ENCODE measurements around the gene CMIP.
"Not testable (repeated sequence)": the region's sequence is repeated elsewhere in the genome, so short reads cannot be mapped to it uniquely, and the experiment has no call there.

CMIP gene

DNA sequence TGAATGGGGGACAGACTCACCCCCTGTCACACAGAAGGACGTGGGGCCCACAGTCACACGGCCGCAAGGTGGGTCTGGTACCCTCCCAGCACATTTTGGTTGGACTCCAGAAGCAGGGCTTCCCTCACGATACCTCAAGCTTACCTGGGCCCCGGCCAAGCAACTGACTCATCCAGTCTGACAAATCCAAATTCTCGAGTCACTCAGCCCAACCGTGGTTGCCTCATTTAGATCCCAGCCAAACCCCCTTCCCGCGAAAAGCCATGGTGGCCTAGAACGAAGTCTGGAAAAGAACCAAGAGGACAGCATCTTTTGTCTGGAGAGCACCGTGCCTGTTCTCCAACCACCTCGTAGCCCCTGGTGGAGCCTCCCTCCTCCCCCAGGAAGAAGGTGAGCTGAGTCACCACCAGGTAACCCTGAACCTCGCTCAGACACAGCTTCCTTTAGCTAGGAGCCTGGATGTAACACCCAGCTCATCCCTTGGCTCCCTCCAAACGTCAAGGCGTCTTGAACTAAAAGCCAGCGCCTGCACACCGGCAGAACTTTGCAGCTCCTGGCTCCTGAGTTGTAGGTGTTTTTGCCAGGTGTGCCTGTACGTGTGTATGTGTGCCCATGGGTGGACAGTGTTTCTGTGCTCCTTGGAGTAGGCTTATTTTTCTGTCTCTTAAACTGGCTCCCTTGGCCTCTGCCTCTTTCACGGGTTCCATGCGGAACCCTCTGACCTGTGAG is 78.9 kb downstream of the CMIP start:
- Histone ChIP-seq H3K27me3 (ENCODE audit: low read length) (no peaks in the 10 kb centered on the region), H2AFZ (ENCODE audit: low read depth, low read length, severe bottlenecking) (no peak overlapping the region), H3K9me2 (replicated peaks; ENCODE audit: insufficient read depth, low read length) (no peaks in the 10 kb centered on the region), H3K4me3 (ENCODE audit: insufficient read depth, low read length, poor library complexity, severe bottlenecking) (no peak overlapping the region), H3K4me2 (ENCODE audit: low read depth, low read length, poor library complexity, severe bottlenecking) (no peak overlapping the region), H3F3A (ENCODE audit: insufficient read depth) (no peaks in the 10 kb centered on the region), H4K20me1 (ENCODE audit: low read depth, low read length) (peaks cover 4% of the 10 kb centered on the region; the same call in 1 of the 2 replicates), H3K9ac (ENCODE audit: low read length) (no peak overlapping the region), H3K9me3 (ENCODE audit: insufficient read depth, low read length) (no peaks in the 10 kb centered on the region), H3K36me3 (ENCODE audit: low read length) (no peaks in the 10 kb centered on the region), H3K79me2 (ENCODE audit: insufficient read depth, low read length) (peaks cover 13% of the 10 kb centered on the region; the same call in 1 of the 2 replicates), H3K27ac (ENCODE audit: low read depth, low read length) (no peak overlapping the region)
- no peak for TF ChIP-seq EZH2phosphoT487 (conservative IDR thresholded peaks at IDR 0.05; ENCODE audit: low read length)
- TF ChIP-seq, protein P1, sequence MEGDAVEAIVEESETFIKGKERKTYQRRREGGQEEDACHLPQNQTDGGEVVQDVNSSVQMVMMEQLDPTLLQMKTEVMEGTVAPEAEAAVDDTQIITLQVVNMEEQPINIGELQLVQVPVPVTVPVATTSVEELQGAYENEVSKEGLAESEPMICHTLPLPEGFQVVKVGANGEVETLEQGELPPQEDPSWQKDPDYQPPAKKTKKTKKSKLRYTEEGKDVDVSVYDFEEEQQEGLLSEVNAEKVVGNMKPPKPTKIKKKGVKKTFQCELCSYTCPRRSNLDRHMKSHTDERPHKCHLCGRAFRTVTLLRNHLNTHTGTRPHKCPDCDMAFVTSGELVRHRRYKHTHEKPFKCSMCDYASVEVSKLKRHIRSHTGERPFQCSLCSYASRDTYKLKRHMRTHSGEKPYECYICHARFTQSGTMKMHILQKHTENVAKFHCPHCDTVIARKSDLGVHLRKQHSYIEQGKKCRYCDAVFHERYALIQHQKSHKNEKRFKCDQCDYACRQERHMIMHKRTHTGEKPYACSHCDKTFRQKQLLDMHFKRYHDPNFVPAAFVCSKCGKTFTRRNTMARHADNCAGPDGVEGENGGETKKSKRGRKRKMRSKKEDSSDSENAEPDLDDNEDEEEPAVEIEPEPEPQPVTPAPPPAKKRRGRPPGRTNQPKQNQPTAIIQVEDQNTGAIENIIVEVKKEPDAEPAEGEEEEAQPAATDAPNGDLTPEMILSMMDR (IDR thresholded peaks at IDR 0.05; ENCODE audit: insufficient read depth, low read length, poor library complexity, severe bottlenecking): no peak

DNA sequence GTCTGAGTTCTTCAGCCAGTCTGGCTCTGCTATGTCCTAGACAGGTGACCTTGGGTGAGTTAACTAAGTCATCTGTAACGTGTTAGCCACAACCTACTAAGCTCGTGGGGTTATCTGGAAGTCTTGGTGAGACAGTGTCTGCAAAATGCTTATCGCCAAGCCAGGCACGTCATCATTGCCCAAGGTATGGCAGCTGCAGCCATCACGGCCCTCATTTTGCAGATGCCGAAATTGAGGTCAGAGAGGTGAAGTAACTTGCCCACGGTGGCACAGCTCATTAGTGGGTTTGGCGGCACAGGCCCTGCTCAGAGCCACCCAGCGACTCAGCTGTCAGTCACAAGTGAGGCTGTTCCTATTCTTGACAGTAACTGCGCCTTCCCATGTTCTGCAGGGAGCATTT is 79.8 kb downstream of the CMIP start:
- Histone ChIP-seq H3K27ac (ENCODE audit: low read depth, low read length) (no peak overlapping the region), H4K20me1 (ENCODE audit: low read depth, low read length) (peaks cover 4% of the 10 kb centered on the region; the same call in 1 of the 2 replicates), H3K79me2 (ENCODE audit: insufficient read depth, low read length) (peaks cover 13% of the 10 kb centered on the region), H2AFZ (ENCODE audit: low read depth, low read length, severe bottlenecking) (no peak overlapping the region), H3F3A (ENCODE audit: insufficient read depth) (no peaks in the 10 kb centered on the region), H3K36me3 (ENCODE audit: low read length) (no peaks in the 10 kb centered on the region), H3K9me3 (ENCODE audit: insufficient read depth, low read length) (no peaks in the 10 kb centered on the region), H3K27me3 (ENCODE audit: low read length) (no peaks in the 10 kb centered on the region), H3K9ac (ENCODE audit: low read length) (no peak overlapping the region), H3K4me3 (ENCODE audit: insufficient read depth, low read length, poor library complexity, severe bottlenecking) (no peak overlapping the region), H3K9me2 (replicated peaks; ENCODE audit: insufficient read depth, low read length) (no peaks in the 10 kb centered on the region), H3K4me2 (ENCODE audit: low read depth, low read length, poor library complexity, severe bottlenecking) (no peak overlapping the region)
- TF ChIP-seq, protein P1 (IDR thresholded peaks at IDR 0.05; ENCODE audit: insufficient read depth, low read length, poor library complexity, severe bottlenecking): no peak
- no peak for TF ChIP-seq EZH2phosphoT487 (conservative IDR thresholded peaks at IDR 0.05; ENCODE audit: low read length)

DNA sequence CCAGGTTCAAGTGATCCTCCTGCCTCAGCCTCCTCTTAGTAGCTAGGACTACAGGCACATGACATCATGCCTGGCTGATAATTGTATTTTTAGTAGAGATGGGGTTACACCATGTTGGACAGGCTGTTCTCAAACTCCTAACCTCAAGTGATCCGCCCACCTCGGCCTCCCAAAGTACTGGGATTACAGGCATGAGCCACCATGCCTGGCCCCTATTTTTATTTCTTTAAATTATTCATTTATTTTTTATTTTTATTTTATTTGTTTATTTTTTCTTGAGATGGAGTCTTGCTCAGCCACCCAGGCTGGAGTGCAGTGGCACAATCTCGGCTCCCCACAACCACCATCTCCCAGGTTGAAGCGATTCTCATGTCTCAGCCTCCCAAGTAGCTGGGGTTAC is 80.3 kb downstream of the CMIP start:
- H3K36me3 ChIP-seq (ENCODE audit: low read length); H3K9ac ChIP-seq (ENCODE audit: low read length); H2AFZ ChIP-seq (ENCODE audit: low read depth, low read length, severe bottlenecking); H3K9me2 ChIP-seq (replicated peaks; ENCODE audit: insufficient read depth, low read length); H3K27ac ChIP-seq (ENCODE audit: low read depth, low read length); H3K4me3 ChIP-seq (ENCODE audit: insufficient read depth, low read length, poor library complexity, severe bottlenecking); H3F3A ChIP-seq (ENCODE audit: insufficient read depth); H3K27me3 ChIP-seq (ENCODE audit: low read length); H4K20me1 ChIP-seq (ENCODE audit: low read depth, low read length); H3K9me3 ChIP-seq (ENCODE audit: insufficient read depth, low read length); H3K4me2 ChIP-seq (ENCODE audit: low read depth, low read length, poor library complexity, severe bottlenecking): not testable (repeated sequence)
- peaks cover 13% of the 10 kb centered on the region for H3K79me2 ChIP-seq (ENCODE audit: insufficient read depth, low read length)

DNA sequence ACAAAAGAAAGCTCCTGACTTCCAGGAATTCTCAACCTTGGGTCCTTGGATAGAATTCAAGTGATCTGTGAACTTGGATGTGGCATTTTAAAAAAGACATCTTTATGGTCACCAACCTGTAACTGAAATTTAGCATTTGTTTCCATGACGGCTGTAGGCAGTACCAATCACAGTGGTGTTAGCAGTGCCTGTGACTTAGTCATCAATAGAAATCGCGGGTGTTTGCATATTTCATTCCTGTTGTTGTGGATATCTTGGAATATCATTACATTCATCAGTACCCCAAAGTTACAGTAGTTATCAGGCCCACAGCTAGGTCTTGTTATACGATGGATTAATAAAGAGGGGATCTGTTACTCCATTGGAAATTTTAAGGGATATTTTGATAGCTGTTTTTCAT is 81.6 kb downstream of the CMIP start:
- H2AFZ ChIP-seq (ENCODE audit: low read depth, low read length, severe bottlenecking): no peak overlapping the region
- H3K9ac ChIP-seq (ENCODE audit: low read length): no peak overlapping the region
- H3K9me3 ChIP-seq (ENCODE audit: insufficient read depth, low read length): no peaks in the 10 kb centered on the region
- H3F3A ChIP-seq (ENCODE audit: insufficient read depth): no peaks in the 10 kb centered on the region
- no peak overlapping the region for H3K4me2 ChIP-seq (ENCODE audit: low read depth, low read length, poor library complexity, severe bottlenecking)
- H3K27ac ChIP-seq (ENCODE audit: low read depth, low read length): no peak overlapping the region
- no peaks in the 10 kb centered on the region for H3K9me2 ChIP-seq (replicated peaks; ENCODE audit: insufficient read depth, low read length)
- peaks cover 14% of the 10 kb centered on the region for H3K79me2 ChIP-seq (ENCODE audit: insufficient read depth, low read length)
- H3K4me3 ChIP-seq (ENCODE audit: insufficient read depth, low read length, poor library complexity, severe bottlenecking): no peak overlapping the region
- no peaks in the 10 kb centered on the region for H3K36me3 ChIP-seq (ENCODE audit: low read length)
- H4K20me1 ChIP-seq (ENCODE audit: low read depth, low read length): no peaks in the 10 kb centered on the region
- TF ChIP-seq, protein P1 (IDR thresholded peaks at IDR 0.05; ENCODE audit: insufficient read depth, low read length, poor library complexity, severe bottlenecking): no peak
- TF ChIP-seq EZH2phosphoT487 (conservative IDR thresholded peaks at IDR 0.05; ENCODE audit: low read length): no peak
- no peaks in the 10 kb centered on the region for H3K27me3 ChIP-seq (ENCODE audit: low read length)
